SK-N-SH treated with all-trans-retinoic acid at 6 μM for 48 hours (cell line): ENCODE results near the gene SH3BP4.

Experiments used
- ARNTL ChIP-seq: fragments of 450-650 bp; formaldehyde crosslinking; IDR thresholded peaks from 2 replicates; pipeline ENCODE4 v1.5.0; 2020; ENCODE audit warnings: low read depth, mild to moderate bottlenecking, moderate library complexity, borderline replicate concordance
- CSDC2 ChIP-seq: fragments of 250-450 bp; sonication (Bioruptor Pico); IDR thresholded peaks from 2 replicates; pipeline ENCODE4 v1.5.0; 2020; ENCODE audit warnings: mild to moderate bottlenecking, moderate library complexity
- GLIS3 ChIP-seq: fragments of 250-450 bp; sonication (Bioruptor Pico); IDR thresholded peaks from 2 replicates; pipeline ENCODE4 v1.5.0; 2020; ENCODE audit warnings: mild to moderate bottlenecking, moderate library complexity
- PATZ1 ChIP-seq: fragments of 250-450 bp; sonication (Bioruptor Pico); IDR thresholded peaks from 2 replicates; pipeline ENCODE4 v1.8.0; 2020; ENCODE audit warnings: mild to moderate bottlenecking, moderate library complexity, borderline replicate concordance
- RARB ChIP-seq: fragments of 250-450 bp; sonication (Bioruptor Pico); IDR thresholded peaks from 2 replicates; pipeline ENCODE4 v1.8.0; 2021; ENCODE audit warnings: mild to moderate bottlenecking, moderate library complexity
- ZFP3 ChIP-seq: fragments of 250-450 bp; sonication (Bioruptor Pico); IDR thresholded peaks from 2 replicates; pipeline ENCODE4 v1.5.0; 2020; ENCODE audit warnings: mild to moderate bottlenecking, moderate library complexity
- ZFP30 ChIP-seq: fragments of 450-650 bp; formaldehyde crosslinking; IDR thresholded peaks from 2 replicates; pipeline ENCODE4 v1.5.0; 2022; ENCODE audit warnings: mild to moderate bottlenecking, moderate library complexity
- ZNF565 ChIP-seq: fragments of 450-650 bp; formaldehyde crosslinking; conservative IDR thresholded peaks from 2 replicates; pipeline ENCODE4 v1.5.0; 2020; ENCODE audit warnings: low read depth, mild to moderate bottlenecking, moderate library complexity
- TF ChIP-seq, protein P1 (sequence below): fragments of 250-450 bp; sonication (Bioruptor Pico); IDR thresholded peaks from 2 replicates; pipeline ENCODE4 v1.5.1; 2020; ENCODE audit warnings: low read depth, mild to moderate bottlenecking, moderate library complexity
- TF ChIP-seq, protein P2 (sequence below): fragments of 250-450 bp; sonication (Bioruptor Pico); IDR thresholded peaks from 2 replicates; pipeline ENCODE4 v1.5.1; 2021; ENCODE audit warnings: mild to moderate bottlenecking, moderate library complexity

DNA sequence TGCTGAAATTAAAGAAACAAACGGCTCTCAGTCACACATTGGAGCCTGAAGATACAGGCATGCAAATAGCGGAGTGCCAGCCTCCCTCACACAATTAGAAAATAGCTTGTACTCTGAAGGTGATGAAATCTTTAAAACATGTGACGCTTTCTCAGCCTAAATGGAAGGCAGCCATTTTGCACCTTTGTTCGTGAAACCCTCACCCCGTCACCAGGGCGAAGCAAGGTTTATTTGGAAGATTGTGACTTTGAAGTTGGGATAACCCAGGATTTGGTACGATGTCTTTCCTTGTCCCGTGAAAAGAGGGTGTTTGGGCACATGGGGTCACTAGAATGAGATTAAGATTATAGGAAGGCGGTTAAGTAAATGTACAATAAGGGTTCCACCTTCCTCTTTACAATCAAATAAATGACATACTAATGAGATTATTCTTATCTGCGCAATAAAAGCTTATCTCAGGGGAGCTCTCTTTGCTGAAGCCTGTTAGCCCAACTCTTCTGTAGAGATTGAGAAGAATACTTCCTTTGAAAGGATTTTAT is 4.2 kb downstream of the SH3BP4 start:
- no peak for TF ChIP-seq ZNF565 (CRISPR knock-in tag)
- no peak for TF ChIP-seq ARNTL (CRISPR knock-in tag)
- TF ChIP-seq ZFP30 (CRISPR knock-in tag): no peak
- TF ChIP-seq, protein P1, sequence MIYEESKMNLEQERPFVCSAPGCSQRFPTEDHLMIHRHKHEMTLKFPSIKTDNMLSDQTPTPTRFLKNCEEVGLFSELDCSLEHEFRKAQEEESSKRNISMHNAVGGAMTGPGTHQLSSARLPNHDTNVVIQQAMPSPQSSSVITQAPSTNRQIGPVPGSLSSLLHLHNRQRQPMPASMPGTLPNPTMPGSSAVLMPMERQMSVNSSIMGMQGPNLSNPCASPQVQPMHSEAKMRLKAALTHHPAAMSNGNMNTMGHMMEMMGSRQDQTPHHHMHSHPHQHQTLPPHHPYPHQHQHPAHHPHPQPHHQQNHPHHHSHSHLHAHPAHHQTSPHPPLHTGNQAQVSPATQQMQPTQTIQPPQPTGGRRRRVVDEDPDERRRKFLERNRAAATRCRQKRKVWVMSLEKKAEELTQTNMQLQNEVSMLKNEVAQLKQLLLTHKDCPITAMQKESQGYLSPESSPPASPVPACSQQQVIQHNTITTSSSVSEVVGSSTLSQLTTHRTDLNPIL (CRISPR knock-in tag): no peak
- no peak for TF ChIP-seq GLIS3 (CRISPR knock-in tag)
- TF ChIP-seq PATZ1 (CRISPR knock-in tag): no peak
- TF ChIP-seq, protein P2, sequence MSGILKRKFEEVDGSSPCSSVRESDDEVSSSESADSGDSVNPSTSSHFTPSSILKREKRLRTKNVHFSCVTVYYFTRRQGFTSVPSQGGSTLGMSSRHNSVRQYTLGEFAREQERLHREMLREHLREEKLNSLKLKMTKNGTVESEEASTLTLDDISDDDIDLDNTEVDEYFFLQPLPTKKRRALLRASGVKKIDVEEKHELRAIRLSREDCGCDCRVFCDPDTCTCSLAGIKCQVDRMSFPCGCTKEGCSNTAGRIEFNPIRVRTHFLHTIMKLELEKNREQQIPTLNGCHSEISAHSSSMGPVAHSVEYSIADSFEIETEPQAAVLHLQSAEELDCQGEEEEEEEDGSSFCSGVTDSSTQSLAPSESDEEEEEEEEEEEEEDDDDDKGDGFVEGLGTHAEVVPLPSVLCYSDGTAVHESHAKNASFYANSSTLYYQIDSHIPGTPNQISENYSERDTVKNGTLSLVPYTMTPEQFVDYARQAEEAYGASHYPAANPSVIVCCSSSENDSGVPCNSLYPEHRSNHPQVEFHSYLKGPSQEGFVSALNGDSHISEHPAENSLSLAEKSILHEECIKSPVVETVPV: no peak
- TF ChIP-seq CSDC2 (CRISPR knock-in tag): no peak
- no peak for TF ChIP-seq ZFP3
- no peak for TF ChIP-seq RARB (CRISPR knock-in tag)
